CD14-positive monocyte (primary cell): ENCODE results near the gene PANK4. TPM values are rescaled to one million over a fixed set of nuclear protein-coding genes. Genes with fewer than 3 reads are reported as not detected.
"Not testable (repeated sequence)": the region's sequence is repeated elsewhere in the genome, so short reads cannot be mapped to it uniquely, and the experiment has no call there.

Experiments used
- DNase-seq, 3 donors: peaks; one replicate each; pipeline ENCODE4 v3.0.0-alpha.2; 2011 to 2022
- H2AFZ ChIP-seq: 2 replicates; pipeline ENCODE4 v1.6.0; 2012; ENCODE audit warnings: mild to moderate bottlenecking, low read depth, low read length, inconsistent platforms; ENCODE audit not compliant: insufficient read depth, poor library complexity, severe bottlenecking
- H3K27ac ChIP-seq, 2 donors: 1 replicate in 1 of 2; 2 replicates in 1 of 2; pipeline ENCODE4 v1.5.1; 2012 to 2013; ENCODE audit warnings: low read length in 2 of 2, control low read depth in 1 of 2, inconsistent platforms in 1 of 2, low read depth in 1 of 2, mild to moderate bottlenecking in 1 of 2
- H3K27me3 ChIP-seq, 2 donors: one replicate each; pipeline versions ENCODE4 v1.6.0 to v1.6.1; 2011 to 2013; ENCODE audit warnings: low read length in 2 of 2; ENCODE audit not compliant: control insufficient read depth in 2 of 2, insufficient read depth in 2 of 2
- H3K36me3 ChIP-seq, 2 donors: replicated peaks in 1 of 2; 1 replicate in 1 of 2; 2 replicates in 1 of 2; pipeline versions ENCODE4 v1.5.1 to v1.6.1; 2012 to 2013; ENCODE audit warnings: low read length in 2 of 2, control low read depth in 1 of 2, inconsistent platforms in 1 of 2, mild to moderate bottlenecking in 1 of 2; ENCODE audit not compliant: insufficient read depth in 2 of 2, control insufficient read depth in 1 of 2
- H3K4me1 ChIP-seq, 2 donors: 1 replicate in 1 of 2; 2 replicates in 1 of 2; pipeline versions ENCODE4 v1.5.1 to v1.6.1; 2012 to 2013; ENCODE audit warnings: low read length in 2 of 2, control low read depth in 1 of 2, inconsistent platforms in 1 of 2, mild to moderate bottlenecking in 1 of 2, moderate library complexity in 1 of 2; ENCODE audit not compliant: insufficient read depth in 2 of 2, control insufficient read depth in 1 of 2
- H3K4me2 ChIP-seq: replicated peaks from 2 replicates; pipeline ENCODE3; 2012; ENCODE audit warnings: low read length, moderate library complexity, mild to moderate bottlenecking; ENCODE audit not compliant: poor library complexity, severe bottlenecking; ENCODE audit errors: extremely low read depth
- H3K4me3 ChIP-seq, 3 experiments: fragments of 200-600 bp in 1 of 3; sonication (generic) in 1 of 3; replicated peaks in 1 of 3; 1 replicate in 2 of 3; 2 replicates in 1 of 3; pipeline ENCODE4 v1.5.1; 2011 to 2013; ENCODE audit warnings: low read length in 3 of 3, mild to moderate bottlenecking in 3 of 3, control low read depth in 2 of 3, low read depth in 2 of 3, inconsistent platforms in 1 of 3, moderate library complexity in 1 of 3
- H3K79me2 ChIP-seq: 2 replicates; pipeline ENCODE4 v1.6.0; 2012; ENCODE audit warnings: mild to moderate bottlenecking, control low read depth, inconsistent platforms, low read length, moderate library complexity; ENCODE audit not compliant: insufficient read depth
- H3K9ac ChIP-seq: 2 replicates; pipeline ENCODE4 v1.6.0; 2017; ENCODE audit warnings: low read length, mild to moderate bottlenecking; ENCODE audit not compliant: insufficient read depth, poor library complexity, severe bottlenecking
- H3K9me3 ChIP-seq, 2 donors: replicated peaks in 1 of 2; 1 replicate in 1 of 2; 2 replicates in 1 of 2; pipeline versions ENCODE4 v1.5.1 to v1.6.1; 2012 to 2013; ENCODE audit warnings: low read length in 2 of 2, control low read depth in 1 of 2; ENCODE audit not compliant: control insufficient read depth in 1 of 2, insufficient read depth in 1 of 2
- H4K20me1 ChIP-seq: 2 replicates; pipeline ENCODE4 v1.6.0; 2012; ENCODE audit warnings: mild to moderate bottlenecking, low read length, control low read depth, moderate library complexity; ENCODE audit not compliant: insufficient read depth
- H3K27ac Mint-ChIP-seq, 7 donors: one replicate each; pipeline ENCODE4 v1.8.0; 2020; ENCODE audit warnings: mild to moderate bottlenecking in 7 of 7, mixed read lengths in 7 of 7, moderate library complexity in 6 of 7, inconsistent platforms in 2 of 7
- H3K27me3 Mint-ChIP-seq, 3 donors: one replicate each; pipeline ENCODE4 v1.8.0; 2021 to 2022; ENCODE audit warnings: low read depth in 3 of 3, mild to moderate bottlenecking in 3 of 3, mixed read lengths in 3 of 3, moderate library complexity in 3 of 3, inconsistent platforms in 1 of 3
- H3K36me3 Mint-ChIP-seq, 2 donors: one replicate each; pipeline ENCODE4 v1.8.0; 2020; ENCODE audit warnings: mixed read lengths in 2 of 2, inconsistent platforms in 1 of 2, mild to moderate bottlenecking in 1 of 2
- H3K4me1 Mint-ChIP-seq: one replicate; pipeline ENCODE4 v1.8.0; 2020; ENCODE audit warnings: mild to moderate bottlenecking, mixed read lengths
- H3K4me3 Mint-ChIP-seq, 2 donors: one replicate each; pipeline ENCODE4 v1.8.0; 2020; ENCODE audit warnings: mild to moderate bottlenecking in 2 of 2, mixed read lengths in 2 of 2, moderate library complexity in 1 of 2
- H3K9me3 Mint-ChIP-seq, 7 donors: one replicate each; pipeline ENCODE4 v1.8.0; 2020 to 2022; ENCODE audit warnings: mixed read lengths in 7 of 7, mild to moderate bottlenecking in 6 of 7, moderate library complexity in 6 of 7, inconsistent platforms in 2 of 7
- WGBS: methylation state at CpG from one replicate; pipeline ENCODE4 v1.1.5; 2013; ENCODE audit warnings: missing lambda C conversion rate; ENCODE audit not compliant: insufficient coverage; 5-methylcytosine and 5-hydroxymethylcytosine counted together
- intact Hi-C, 2 donors: fragments of 100-400 bp; cut with micrococcal nuclease; formaldehyde crosslinking; loops; one replicate each; pipeline versions ENCODE4 v1.15.0 to v1.15.1; 2023
- polyA plus RNA-seq, 3 donors: library from polyadenylated mRNA; depleted of rRNA in 1 of 3; unstranded in 2 of 3; stranded (reverse) in 1 of 3; fragments of 300-500 nt in 2 of 3; fragments of >200 nt in 1 of 3; fragmentation: Illumina TruSeq in 2 of 3; gene quantifications; 1 replicate in 2 of 3; 2 replicates in 1 of 3; pipeline ENCODE4 v1.2.3, GENCODE V29; 2012 to 2021
- TF ChIP-seq, protein P1 (sequence below): fragments of 200-600 bp; IDR thresholded peaks from one replicate; pipeline ENCODE4 v1.8.0; 2022; ENCODE audit warnings: antibody characterized with exemption, mild to moderate bottlenecking

The PANK4 gene
- polyA plus RNA-seq, 3 donors, result 11.9 to 30.2 (median 13.7) TPM

DNA sequence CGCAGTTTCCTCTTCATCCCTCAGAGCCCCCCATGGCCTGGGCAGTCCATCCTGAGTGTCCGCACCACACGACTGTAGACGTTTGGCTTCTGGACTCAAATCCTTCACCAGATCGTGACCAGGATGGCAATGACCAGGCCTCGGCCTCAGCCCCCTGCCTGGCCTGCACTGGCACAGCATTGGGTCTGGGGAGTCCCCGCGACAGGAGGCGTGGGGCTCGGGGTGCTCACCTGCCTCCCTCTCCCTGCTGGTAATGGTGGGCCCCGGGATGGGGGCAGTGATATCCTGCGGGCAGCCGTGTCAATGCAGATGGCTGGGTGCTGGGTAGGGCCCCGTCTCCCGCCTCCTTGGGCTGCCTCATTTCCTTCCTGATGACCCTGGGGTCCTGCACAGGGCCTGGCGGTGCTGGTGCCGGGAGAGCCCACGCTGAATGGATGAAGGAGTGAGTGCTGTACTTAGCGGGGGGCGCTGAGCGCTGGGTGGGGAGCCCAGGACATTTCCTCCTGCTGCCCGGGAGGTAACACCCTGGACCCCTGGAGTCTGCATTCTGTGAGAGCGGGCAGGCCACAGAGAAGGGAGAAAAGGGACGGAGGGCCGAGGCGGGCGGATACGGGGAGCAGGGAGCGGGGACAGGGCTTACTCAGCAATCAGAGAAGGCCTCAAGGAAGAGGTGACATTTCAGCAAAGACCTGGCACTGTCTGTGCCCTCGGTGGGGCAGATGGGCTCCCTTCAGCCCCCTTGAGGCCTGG is 27.6 kb upstream of the PANK4 start:
- Histone ChIP-seq H3K79me2 (peaks cover 27% of the 10 kb centered on the region), H4K20me1 (peaks cover 14% of the 10 kb centered on the region), H3K4me3 (no peak overlapping the region), H3K9ac (no peak overlapping the region), H3K36me3 (peaks cover 14 to 16% of the 10 kb centered on the region in 2 donors), H3K4me1 (peaks cover 51 to 56% of the 10 kb centered on the region in 2 donors), H3K9me3 (no peaks in the 10 kb centered on the region), H3K4me2 (peak overlapping the region; percentile 97), H3K27ac (no peak overlapping the region), H2AFZ (no peak overlapping the region), H3K27me3 (no peaks in the 10 kb centered on the region)
- TF ChIP-seq, protein P1, sequence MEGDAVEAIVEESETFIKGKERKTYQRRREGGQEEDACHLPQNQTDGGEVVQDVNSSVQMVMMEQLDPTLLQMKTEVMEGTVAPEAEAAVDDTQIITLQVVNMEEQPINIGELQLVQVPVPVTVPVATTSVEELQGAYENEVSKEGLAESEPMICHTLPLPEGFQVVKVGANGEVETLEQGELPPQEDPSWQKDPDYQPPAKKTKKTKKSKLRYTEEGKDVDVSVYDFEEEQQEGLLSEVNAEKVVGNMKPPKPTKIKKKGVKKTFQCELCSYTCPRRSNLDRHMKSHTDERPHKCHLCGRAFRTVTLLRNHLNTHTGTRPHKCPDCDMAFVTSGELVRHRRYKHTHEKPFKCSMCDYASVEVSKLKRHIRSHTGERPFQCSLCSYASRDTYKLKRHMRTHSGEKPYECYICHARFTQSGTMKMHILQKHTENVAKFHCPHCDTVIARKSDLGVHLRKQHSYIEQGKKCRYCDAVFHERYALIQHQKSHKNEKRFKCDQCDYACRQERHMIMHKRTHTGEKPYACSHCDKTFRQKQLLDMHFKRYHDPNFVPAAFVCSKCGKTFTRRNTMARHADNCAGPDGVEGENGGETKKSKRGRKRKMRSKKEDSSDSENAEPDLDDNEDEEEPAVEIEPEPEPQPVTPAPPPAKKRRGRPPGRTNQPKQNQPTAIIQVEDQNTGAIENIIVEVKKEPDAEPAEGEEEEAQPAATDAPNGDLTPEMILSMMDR, result no peak
- intact Hi-C loops, result no loop called here
- DNase-seq, result no peak
- 83% methylated on average over 25 of the region's 30 CpGs for WGBS
- Mint-ChIP-seq H3K27ac (peak overlapping the region in 5 of 7 donors; percentile 55 to 98 (median 97)), H3K27me3 (peaks cover 9 to 16% (median 14%) of the 10 kb centered on the region in 3 donors), H3K4me1 (peaks cover 40% of the 10 kb centered on the region), H3K36me3 (peaks cover 13 to 16% of the 10 kb centered on the region in 2 donors), H3K9me3 (peaks cover 0 to 3% (median 0%) of the 10 kb centered on the region in 7 donors), H3K4me3 (peak overlapping the region in 1 of 2 donors; percentile 55)

DNA sequence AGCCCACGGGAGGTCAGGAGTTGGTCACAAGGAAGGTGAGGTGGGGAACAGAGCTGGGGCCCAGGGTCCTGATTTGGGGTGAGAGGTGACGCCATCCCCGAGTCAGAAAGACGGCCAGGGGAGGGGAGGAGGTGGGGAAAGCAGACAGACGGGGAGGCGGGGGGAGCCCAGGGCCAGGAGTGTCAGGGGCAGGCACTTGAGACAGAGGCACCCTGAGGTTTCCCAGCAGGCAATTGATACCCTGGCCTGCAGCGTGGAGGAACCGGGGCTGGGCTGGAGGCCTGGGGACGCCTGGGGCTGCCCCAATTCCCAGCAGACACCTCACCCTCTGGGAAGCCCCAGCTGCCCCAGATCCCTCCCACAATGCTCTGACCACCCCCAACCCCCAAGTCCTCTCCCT is 26.7 kb upstream of the PANK4 start:
- WGBS, result 74% methylated on average over 5 of the region's 9 CpGs
- H3K27ac Mint-ChIP-seq, H3K9me3 Mint-ChIP-seq, H3K27me3 ChIP-seq, H2AFZ ChIP-seq, H3K27ac ChIP-seq, intact Hi-C loops, H3K36me3 ChIP-seq, H3K4me2 ChIP-seq, H4K20me1 ChIP-seq, H3K4me3 Mint-ChIP-seq, H3K9ac ChIP-seq, H3K36me3 Mint-ChIP-seq, H3K4me3 ChIP-seq, DNase-seq, H3K9me3 ChIP-seq: not testable (repeated sequence)
- Histone ChIP-seq H3K4me1 (peaks cover 54 to 58% of the 10 kb centered on the region in 2 donors), H3K79me2 (peaks cover 22% of the 10 kb centered on the region)
- Mint-ChIP-seq H3K4me1 (peaks cover 40% of the 10 kb centered on the region), H3K27me3 (peaks cover 9 to 16% (median 13%) of the 10 kb centered on the region in 3 donors)
